H9 (cell line): ENCODE data around the gene BIRC6. TPM values are rescaled to one million over a fixed set of nuclear protein-coding genes. Genes with fewer than 3 reads are reported as not detected.

Experiments used
- DNase-seq: peaks from one replicate; pipeline ENCODE4 v3.0.0-alpha.2; 2017
- H2AFZ ChIP-seq: one replicate; pipeline ENCODE4 v1.6.1; 2013; ENCODE audit warnings: mild to moderate bottlenecking, low read length, control low read depth, moderate library complexity
- H2AK5ac ChIP-seq: 2 replicates; pipeline ENCODE4 v1.6.1; 2013; ENCODE audit warnings: low read length, control low read depth, mixed read lengths; ENCODE audit not compliant: insufficient read length
- H2BK120ac ChIP-seq: one replicate; pipeline ENCODE4 v1.6.1; 2013; ENCODE audit warnings: low read depth, mild to moderate bottlenecking, low read length, control low read depth, inconsistent platforms; ENCODE audit not compliant: poor library complexity, severe bottlenecking
- H2BK12ac ChIP-seq: 2 replicates; pipeline ENCODE4 v1.6.1; 2013; ENCODE audit warnings: low read length, control low read depth, mixed read lengths, low read depth; ENCODE audit not compliant: insufficient read length
- H2BK15ac ChIP-seq: 2 replicates; pipeline ENCODE4 v1.6.1; 2013; ENCODE audit warnings: low read depth, low read length, control low read depth
- H2BK20ac ChIP-seq: one replicate; pipeline ENCODE4 v1.6.1; 2013; ENCODE audit warnings: low read depth, mild to moderate bottlenecking, low read length, control low read depth, inconsistent platforms; ENCODE audit not compliant: poor library complexity, severe bottlenecking
- H2BK5ac ChIP-seq: 2 replicates; pipeline ENCODE4 v1.6.1; 2013; ENCODE audit warnings: low read length, control low read depth, mixed read lengths; ENCODE audit not compliant: insufficient read length
- H3K14ac ChIP-seq: 2 replicates; pipeline ENCODE4 v1.6.1; 2013; ENCODE audit warnings: low read length, control low read depth; ENCODE audit not compliant: insufficient read depth
- H3K18ac ChIP-seq: 2 replicates; pipeline ENCODE4 v1.6.1; 2013; ENCODE audit warnings: low read depth, mild to moderate bottlenecking, mixed read lengths, low read length, control low read depth; ENCODE audit not compliant: insufficient read length
- H3K23ac ChIP-seq: 2 replicates; pipeline ENCODE4 v1.6.1; 2013; ENCODE audit warnings: low read length, control low read depth, mixed read lengths, low read depth; ENCODE audit not compliant: insufficient read length
- H3K23me2 ChIP-seq: 2 replicates; pipeline ENCODE4 v1.6.1; 2013; ENCODE audit warnings: low read depth, mild to moderate bottlenecking, mixed read lengths, low read length, control low read depth; ENCODE audit not compliant: insufficient read length, poor library complexity, severe bottlenecking
- H3K27ac ChIP-seq: 2 replicates; pipeline ENCODE4 v1.5.1; 2013; ENCODE audit warnings: low read length, control low read depth, mixed read lengths, low read depth; ENCODE audit not compliant: insufficient read length
- H3K27me3 ChIP-seq: 2 replicates; pipeline ENCODE4 v1.6.1; 2013; ENCODE audit warnings: low read length, control low read depth, inconsistent platforms; ENCODE audit not compliant: insufficient read depth
- H3K4ac ChIP-seq: 2 replicates; pipeline ENCODE4 v1.6.1; 2013; ENCODE audit warnings: low read depth, mild to moderate bottlenecking, control low read depth, inconsistent platforms, low read length, moderate library complexity
- H3K4me1 ChIP-seq: 2 replicates; pipeline ENCODE4 v1.6.1; 2013; ENCODE audit warnings: low read length, control low read depth, inconsistent platforms; ENCODE audit not compliant: insufficient read depth
- H3K4me2 ChIP-seq: 2 replicates; pipeline ENCODE4 v1.6.1; 2013; ENCODE audit warnings: low read length, control low read depth, mixed read lengths; ENCODE audit not compliant: insufficient read length, insufficient read depth
- H3K56ac ChIP-seq: 2 replicates; pipeline ENCODE4 v1.6.1; 2013; ENCODE audit warnings: low read depth, mild to moderate bottlenecking, mixed read lengths, low read length, control low read depth; ENCODE audit not compliant: insufficient read length
- H3K79me1 ChIP-seq: 2 replicates; pipeline ENCODE4 v1.6.1; 2013; ENCODE audit warnings: low read depth, mild to moderate bottlenecking, moderate library complexity, low read length, control low read depth, inconsistent platforms; ENCODE audit not compliant: insufficient read depth, poor library complexity, severe bottlenecking
- H3K79me2 ChIP-seq: 2 replicates; pipeline ENCODE4 v1.6.1; 2013; ENCODE audit warnings: low read length, control low read depth, inconsistent platforms; ENCODE audit not compliant: insufficient read depth
- H3K9ac ChIP-seq: 2 replicates; pipeline ENCODE4 v1.6.1; 2013; ENCODE audit warnings: low read length, control low read depth, mixed read lengths; ENCODE audit not compliant: insufficient read length; ENCODE audit errors: extremely low read depth
- H3K9me3 ChIP-seq: one replicate; pipeline ENCODE4 v1.6.1; 2013; ENCODE audit warnings: low read depth, low read length, inconsistent platforms; ENCODE audit not compliant: control insufficient read depth
- H3T11ph ChIP-seq: one replicate; pipeline ENCODE4 v1.6.1; 2013; ENCODE audit warnings: mild to moderate bottlenecking, low read length, control low read depth, inconsistent platforms
- H4K20me1 ChIP-seq: one replicate; pipeline ENCODE4 v1.6.1; 2013; ENCODE audit not compliant: control insufficient read depth, insufficient read length, insufficient read depth
- H4K5ac ChIP-seq: 2 replicates; pipeline ENCODE4 v1.6.1; 2013; ENCODE audit warnings: low read depth, mild to moderate bottlenecking, mixed read lengths, low read length, control low read depth; ENCODE audit not compliant: insufficient read length
- H4K8ac ChIP-seq: replicated peaks from 2 replicates; pipeline ENCODE4 v1.6.1; 2013; ENCODE audit warnings: low read length, control low read depth, mixed read lengths, low read depth; ENCODE audit not compliant: insufficient read length
- H4K91ac ChIP-seq: 2 replicates; pipeline ENCODE4 v1.6.1; 2013; ENCODE audit warnings: low read depth, mild to moderate bottlenecking, moderate library complexity, mixed read lengths, low read length, control low read depth; ENCODE audit not compliant: insufficient read length
- H3K27ac Mint-ChIP-seq, 3 experiments: 2 replicates in 2 of 3; 3 replicates in 1 of 3; pipeline ENCODE4 v1.8.0; 2020 to 2021; ENCODE audit warnings: mixed read lengths in 3 of 3, mild to moderate bottlenecking in 1 of 3, moderate library complexity in 1 of 3
- H3K27me3 Mint-ChIP-seq: 2 replicates; pipeline ENCODE4 v1.8.0; 2021; ENCODE audit warnings: low read depth, mild to moderate bottlenecking, moderate library complexity, mixed read lengths
- H3K36me3 Mint-ChIP-seq, 3 experiments: 2 replicates in 2 of 3; 3 replicates in 1 of 3; pipeline ENCODE4 v1.8.0; 2020 to 2021; ENCODE audit warnings: low read depth in 3 of 3, mixed read lengths in 3 of 3; ENCODE audit not compliant: insufficient read depth in 1 of 3
- H3K4me1 Mint-ChIP-seq, 2 experiments: 2 replicates each; pipeline ENCODE4 v1.8.0; 2020; ENCODE audit warnings: mixed read lengths in 2 of 2
- H3K4me3 Mint-ChIP-seq, 2 experiments: 2 replicates in 1 of 2; 3 replicates in 1 of 2; pipeline ENCODE4 v1.8.0; 2020 to 2021; ENCODE audit warnings: mild to moderate bottlenecking in 2 of 2, mixed read lengths in 2 of 2, moderate library complexity in 1 of 2
- H3K9me3 Mint-ChIP-seq, 2 experiments: 2 replicates in 1 of 2; 3 replicates in 1 of 2; pipeline ENCODE4 v1.8.0; 2020; ENCODE audit warnings: mild to moderate bottlenecking in 2 of 2, mixed read lengths in 2 of 2, moderate library complexity in 1 of 2
- WGBS: extraction: QIAGEN DNeasy Blood & Tissue Kit; methylation state at CpG from one replicate; pipeline ENCODE4 v1.1.7; 2013; ENCODE audit warnings: missing lambda C conversion rate, low lambda C conversion rate, mixed read lengths; ENCODE audit not compliant: insufficient read length; ENCODE audit errors: extremely low coverage; 5-methylcytosine and 5-hydroxymethylcytosine counted together
- total RNA-seq: library from RNA; stranded (reverse); gene quantifications from 2 replicates; pipeline ENCODE4 v1.2.1, GENCODE V29; 2021
- TF ChIP-seq, protein P1 (sequence below): fragments of 200-600 bp; sonication (generic); conservative IDR thresholded peaks from 3 replicates; pipeline ENCODE4 v1.8.0; 2021; ENCODE audit warnings: antibody characterized with exemption, mild to moderate bottlenecking

The BIRC6 gene
- total RNA-seq, 1 experiment from 2014 or later, result 78.8 TPM

DNA sequence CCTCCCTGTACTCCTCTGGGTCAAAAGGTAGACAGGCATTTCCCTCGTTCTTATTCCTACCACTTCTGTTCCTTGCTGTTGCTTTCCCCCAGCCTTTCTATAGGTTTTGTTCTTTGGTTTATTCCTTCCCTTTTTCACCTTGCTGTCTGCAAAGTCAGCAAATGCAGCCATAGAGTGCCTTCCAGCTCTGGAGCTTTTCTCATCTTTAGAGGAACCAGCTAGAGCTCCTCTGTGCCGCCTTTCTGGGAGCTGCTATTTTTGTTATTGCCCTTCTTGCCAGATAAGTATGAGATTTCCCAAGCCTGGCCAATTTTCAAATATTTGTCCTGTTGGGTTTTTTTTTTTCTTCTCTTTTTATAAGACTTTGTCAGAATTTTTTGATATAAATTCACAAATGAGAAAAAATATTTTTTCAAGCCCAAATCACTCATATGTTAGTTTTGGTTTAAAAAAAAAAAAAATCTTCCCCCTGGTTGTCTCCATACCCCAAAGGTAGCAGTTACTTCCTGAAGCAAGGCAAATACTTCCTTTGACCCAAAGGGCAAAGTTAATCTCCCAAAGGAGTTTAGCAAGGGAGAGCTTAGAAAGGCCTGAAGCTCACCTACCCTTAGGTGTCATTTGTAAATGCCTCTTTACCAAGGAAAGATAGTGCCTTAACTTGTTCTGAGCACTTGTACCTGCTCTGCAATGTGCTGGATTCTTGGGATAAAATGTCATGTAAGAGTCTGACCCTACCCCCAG lies 265.9 kb downstream of the BIRC6 start:
- no CpG with 5 or more reads among the region's 2 CpGs for WGBS
- Histone ChIP-seq H3K23ac (no peak overlapping the region), H4K91ac (no peak overlapping the region), H3K27ac (no peak overlapping the region), H3K4me1 (no peaks in the 10 kb centered on the region), H3K27me3 (no peaks in the 10 kb centered on the region), H3K18ac (no peak overlapping the region), H2AK5ac (no peak overlapping the region), H3K23me2 (no peaks in the 10 kb centered on the region), H2AFZ (no peak overlapping the region), H2BK20ac (no peak overlapping the region), H2BK5ac (no peak overlapping the region), H3K79me2 (no peaks in the 10 kb centered on the region), H2BK15ac (no peak overlapping the region), H3K56ac (no peak overlapping the region), H2BK12ac (no peak overlapping the region), H3K9me3 (no peaks in the 10 kb centered on the region), H3K14ac (no peak overlapping the region), H3K9ac (no peak overlapping the region), H3K4ac (no peak overlapping the region), H4K5ac (no peak overlapping the region), H2BK120ac (no peak overlapping the region), H3T11ph (no peak overlapping the region), H4K8ac (no peak overlapping the region), H3K4me2 (no peak overlapping the region), H3K79me1 (no peaks in the 10 kb centered on the region), H4K20me1 (no peaks in the 10 kb centered on the region)
- H3K36me3 Mint-ChIP-seq, result peaks cover 0 to 9% (median 2%) of the 10 kb centered on the region in 3 experiments; a peak in 6 of 7 replicates
- no peak overlapping the region for H3K4me3 Mint-ChIP-seq
- no peak for DNase-seq
- H3K27me3 Mint-ChIP-seq, result no peaks in the 10 kb centered on the region
- TF ChIP-seq, protein P1, sequence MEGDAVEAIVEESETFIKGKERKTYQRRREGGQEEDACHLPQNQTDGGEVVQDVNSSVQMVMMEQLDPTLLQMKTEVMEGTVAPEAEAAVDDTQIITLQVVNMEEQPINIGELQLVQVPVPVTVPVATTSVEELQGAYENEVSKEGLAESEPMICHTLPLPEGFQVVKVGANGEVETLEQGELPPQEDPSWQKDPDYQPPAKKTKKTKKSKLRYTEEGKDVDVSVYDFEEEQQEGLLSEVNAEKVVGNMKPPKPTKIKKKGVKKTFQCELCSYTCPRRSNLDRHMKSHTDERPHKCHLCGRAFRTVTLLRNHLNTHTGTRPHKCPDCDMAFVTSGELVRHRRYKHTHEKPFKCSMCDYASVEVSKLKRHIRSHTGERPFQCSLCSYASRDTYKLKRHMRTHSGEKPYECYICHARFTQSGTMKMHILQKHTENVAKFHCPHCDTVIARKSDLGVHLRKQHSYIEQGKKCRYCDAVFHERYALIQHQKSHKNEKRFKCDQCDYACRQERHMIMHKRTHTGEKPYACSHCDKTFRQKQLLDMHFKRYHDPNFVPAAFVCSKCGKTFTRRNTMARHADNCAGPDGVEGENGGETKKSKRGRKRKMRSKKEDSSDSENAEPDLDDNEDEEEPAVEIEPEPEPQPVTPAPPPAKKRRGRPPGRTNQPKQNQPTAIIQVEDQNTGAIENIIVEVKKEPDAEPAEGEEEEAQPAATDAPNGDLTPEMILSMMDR, result no peak
- H3K9me3 Mint-ChIP-seq, result no peaks in the 10 kb centered on the region
- peaks cover 9 to 16% of the 10 kb centered on the region in 2 experiments; a peak in 3 of 4 replicates for H3K4me1 Mint-ChIP-seq
- peak overlapping the region; percentile 1 to 67 (median 11); a peak in 3 of 7 replicates for H3K27ac Mint-ChIP-seq
